NCI-H1417 (cell line): Measurements from ENCODE around the gene TEX54.
"Not testable (repeated sequence)": the region's sequence is repeated elsewhere in the genome, so short reads cannot be mapped to it uniquely, and the experiment has no call there.

Experiments used
- DNase-seq, 3 experiments: peaks; one replicate each; lab custom pipeline; 2025; lab: John Stamatoyannopoulos, UW

Gene TEX54

GRCh38 chr11:62832336-62833234, at the start of gene TEX54:
Gene TEX54 (minus strand): TSS chr11:62832841.
- peak in 1 of 3 experiments; percentile 50 for DNase-seq

- DNase-seq, result no peak
Measured at GRCh38 chr11:62882431-62882749, 49.7 kb upstream of the TEX54 start.

GRCh38 chr11:62881579-62882430, 49.2 kb upstream of the TEX54 start:
- peak; percentile 87 to 96 (median 95) for DNase-seq

GRCh38 chr11:62880803-62881578, 48.4 kb upstream of the TEX54 start, which contains the start of gene SLC3A2:
Gene SLC3A2 (plus strand): TSS chr11:62880896. CDS start chr11:62881024, 128 bp downstream.
- peak; percentile 87 to 96 (median 96) for DNase-seq

- DNase-seq, result peak in 1 of 3 experiments; percentile 56
Measured at GRCh38 chr11:62880231-62880802, 47.7 kb upstream of the TEX54 start.

- DNase-seq, result no peak
Measured at GRCh38 chr11:62879235-62879978, 46.8 kb upstream of the TEX54 start.

- DNase-seq, result no peak
Measured at GRCh38 chr11:62876712-62877111, 44.1 kb upstream of the TEX54 start.

- DNase-seq, result no peak
Measured at GRCh38 chr11:62875698-62876478, 43.2 kb upstream of the TEX54 start.

- no peak for DNase-seq
Measured at GRCh38 chr11:62874851-62875250, 42.2 kb upstream of the TEX54 start.

GRCh38 chr11:62865635-62866034, 33.0 kb upstream of the TEX54 start:
- DNase-seq, result no peak

- no peak for DNase-seq
Measured at GRCh38 chr11:62863687-62864335, 31.2 kb upstream of the TEX54 start.

GRCh38 chr11:62861564-62862192, 29.0 kb upstream of the TEX54 start:
- DNase-seq, result not testable (repeated sequence)

GRCh38 chr11:62860835-62861563, 28.4 kb upstream of the TEX54 start:
- no peak for DNase-seq

- not testable (repeated sequence) for DNase-seq
Measured at GRCh38 chr11:62859281-62859703, 26.7 kb upstream of the TEX54 start.

GRCh38 chr11:62858201-62858600, 25.6 kb upstream of the TEX54 start:
- no peak for DNase-seq

GRCh38 chr11:62857541-62857982, 24.9 kb upstream of the TEX54 start:
- DNase-seq, result no peak

- no peak for DNase-seq
Measured at GRCh38 chr11:62856333-62856895, 23.8 kb upstream of the TEX54 start.
